ENCODE measurements around the gene FOXD2.

Gene FOXD2

GRCh38 chr1:47437447-47438164 lies at the start of gene FOXD2:
FOXD2 (plus strand) TSS chr1:47438044; CDS start chr1:47438136, 92 bp downstream.
- DNase-seq = peak; percentile 86 to 96 (median 89)

- DNase-seq = peak in 2 of 4 experiments; percentile 3 to 21
Observed at GRCh38 chr1:47388891-47389238, 49.0 kb upstream of the FOXD2 start.

GRCh38 chr1:47389731-47390130 lies 48.1 kb upstream of the FOXD2 start:
- DNase-seq = no peak

- no peak for DNase-seq
Observed at GRCh38 chr1:47390843-47391242, 47.0 kb upstream of the FOXD2 start.

DNA sequence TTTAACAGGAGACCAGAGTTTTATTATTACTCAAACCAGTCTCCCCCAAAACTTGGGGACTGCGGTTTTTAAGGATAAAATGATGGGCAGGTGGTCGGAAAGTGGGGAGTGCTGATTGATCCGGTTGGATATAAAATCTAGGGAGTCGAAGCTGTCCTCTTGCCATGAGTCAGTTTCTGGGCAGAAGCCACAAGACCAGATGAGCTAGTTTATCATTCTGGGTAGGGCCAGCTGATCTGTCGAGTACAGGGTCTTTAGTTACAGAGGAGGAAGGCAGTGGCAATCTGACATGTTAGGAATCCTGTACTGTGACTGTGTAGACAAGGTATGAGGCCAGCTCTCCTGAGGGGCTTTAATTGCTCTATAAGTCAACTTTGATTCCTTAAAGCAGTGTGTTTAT lies 44.7 kb upstream of the FOXD2 start:
- DNase-seq = no peak

DNA sequence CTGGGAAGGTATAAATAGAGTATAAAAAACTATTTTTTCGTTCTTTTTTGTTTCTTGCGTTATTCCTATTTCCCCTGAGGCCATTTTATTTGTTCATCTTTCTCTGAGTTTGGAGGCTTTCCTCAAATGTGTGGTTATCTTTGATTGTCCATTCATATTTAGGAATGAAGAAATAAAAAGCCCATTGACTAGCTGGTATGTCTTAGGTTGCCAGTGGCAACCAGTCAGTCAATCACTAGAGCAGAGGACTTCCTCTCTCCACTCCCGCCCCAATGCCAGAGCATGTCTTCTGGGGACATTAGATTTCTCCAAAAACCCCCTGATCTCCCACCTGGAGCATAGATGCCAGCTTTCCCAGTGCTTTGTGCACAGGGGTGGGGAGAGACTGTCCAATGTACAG lies 42.4 kb upstream of the FOXD2 start:
- no peak for DNase-seq

DNA sequence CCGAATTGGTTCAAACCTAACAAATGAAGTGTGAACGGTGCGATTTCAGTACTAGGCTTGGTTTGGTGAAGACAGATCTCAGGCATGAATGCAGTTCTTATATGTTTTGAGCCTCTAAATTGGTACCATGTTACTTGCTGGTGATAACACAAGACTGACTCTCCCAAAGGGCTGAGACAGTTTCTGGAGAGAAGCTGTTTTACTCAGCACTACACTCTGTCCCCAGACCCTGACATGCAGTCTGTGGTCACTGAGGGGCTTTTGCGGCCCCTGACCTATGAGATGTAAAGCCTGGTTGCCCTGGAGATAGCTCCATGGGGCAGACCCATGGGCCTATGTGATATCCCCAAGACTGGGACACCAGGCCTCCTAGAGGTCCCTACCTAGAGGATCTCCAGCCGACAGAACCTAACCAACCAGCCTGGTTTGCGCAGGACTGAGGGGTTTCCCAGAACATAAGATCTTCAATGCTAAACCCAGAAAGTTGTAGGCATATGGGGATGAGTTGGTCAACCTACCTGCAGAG lies 41.1 kb upstream of the FOXD2 start:
- DNase-seq = no peak

- no peak for DNase-seq
Observed at GRCh38 chr1:47399138-47399845, 38.6 kb upstream of the FOXD2 start.

- DNase-seq = no peak
Observed at GRCh38 chr1:47399846-47400155, 38.0 kb upstream of the FOXD2 start.

DNA sequence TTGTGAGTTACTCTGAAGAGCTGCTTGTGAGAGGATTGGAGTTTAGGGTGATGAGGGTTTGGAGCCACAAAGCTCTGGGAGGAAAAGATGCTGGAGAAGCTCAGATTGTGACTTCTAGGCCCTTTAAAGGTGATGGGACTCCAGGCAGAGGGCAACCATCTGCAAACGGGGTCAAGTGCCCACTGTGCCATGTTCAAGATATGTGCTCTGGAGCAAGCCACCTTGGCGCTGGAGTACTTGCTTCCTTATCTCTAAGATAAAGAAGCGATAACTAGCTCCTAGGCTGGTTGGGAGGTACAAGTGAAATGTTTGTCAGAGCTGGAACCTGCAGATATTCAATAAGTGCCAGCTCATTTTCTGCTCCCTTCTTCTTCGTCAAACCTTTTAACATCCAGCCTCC lies 36.1 kb upstream of the FOXD2 start:
- DNase-seq = no peak

GRCh38 chr1:47402591-47402990 lies 35.3 kb upstream of the FOXD2 start:
- no peak for DNase-seq

GRCh38 chr1:47403321-47403910 lies 34.4 kb upstream of the FOXD2 start:
- no peak for DNase-seq

- no peak for DNase-seq
Observed at GRCh38 chr1:47405697-47406096, 32.1 kb upstream of the FOXD2 start.

DNA sequence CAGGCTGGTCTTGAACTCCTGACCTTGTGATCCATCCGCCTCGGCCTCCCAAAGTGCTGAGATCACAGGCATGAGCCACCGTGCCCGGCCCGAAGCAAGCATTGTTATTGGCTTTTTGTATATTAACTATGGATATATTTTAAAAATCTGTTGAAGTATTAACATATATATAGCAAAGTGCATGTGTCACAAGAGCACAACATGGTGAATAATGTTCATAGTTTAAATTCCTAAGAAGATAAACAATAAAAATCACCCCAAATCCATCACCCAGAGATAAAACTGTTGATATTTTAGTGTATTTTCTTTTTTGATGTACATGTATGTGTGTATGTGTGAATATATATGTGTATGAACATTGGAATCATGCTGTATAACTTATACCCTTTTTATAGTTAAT lies 30.9 kb upstream of the FOXD2 start:
- DNase-seq = no peak

DNA sequence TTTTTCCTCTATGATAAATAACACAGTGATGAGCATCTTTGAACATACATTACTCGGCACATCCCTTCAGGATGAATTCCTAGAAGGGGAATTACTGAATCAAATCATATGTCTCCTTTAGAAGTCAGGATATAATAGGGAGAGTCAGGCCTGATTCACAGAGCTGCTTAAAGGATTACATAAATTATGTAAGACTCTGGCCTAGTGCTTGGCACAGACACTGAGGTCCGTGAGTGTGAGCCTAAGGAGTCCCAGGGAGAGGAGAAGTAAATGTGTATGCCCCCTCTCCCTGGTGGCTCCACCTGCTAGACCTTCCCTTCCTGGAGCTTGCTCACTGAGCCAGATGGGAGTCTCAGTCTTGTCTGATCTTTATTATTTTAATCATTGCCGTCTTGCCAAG lies 30.4 kb upstream of the FOXD2 start:
- no peak for DNase-seq

DNA sequence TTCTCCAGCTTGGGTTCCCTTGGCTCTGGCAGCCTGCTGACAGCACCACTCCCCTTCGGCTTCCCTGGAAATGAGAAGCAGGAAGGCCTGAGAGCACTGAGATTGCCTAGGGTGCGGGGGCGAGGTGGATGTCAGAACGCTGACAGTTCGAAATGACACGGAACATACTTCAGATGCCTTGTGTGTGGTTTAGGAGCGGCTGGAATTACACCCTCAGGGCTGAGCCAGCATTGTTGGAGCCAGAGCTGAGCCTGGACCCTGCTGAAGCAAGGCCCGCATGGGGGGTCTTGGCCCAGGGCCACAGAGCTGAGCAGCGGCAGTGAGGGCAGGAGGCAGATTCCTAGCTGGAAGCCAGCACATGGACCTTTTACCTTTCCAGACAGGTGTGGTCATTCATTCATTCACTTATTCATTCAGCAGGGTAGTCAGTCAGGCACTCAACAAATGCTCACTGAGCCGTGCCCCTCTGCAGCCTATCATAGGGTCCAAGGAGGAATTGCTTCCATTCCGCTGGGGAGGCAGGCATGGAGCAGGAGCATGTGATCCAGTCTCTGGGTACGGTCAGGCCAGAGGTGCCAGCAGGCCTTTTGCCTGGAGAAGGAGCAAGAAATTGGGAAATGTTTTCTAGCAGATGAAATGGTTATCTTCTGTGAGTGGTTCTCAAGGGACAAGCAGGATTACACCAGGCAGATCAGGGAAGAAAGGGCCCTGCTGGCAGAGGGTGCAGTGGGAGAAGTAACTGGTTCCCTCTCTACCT lies 28.4 kb upstream of the FOXD2 start:
- no peak for DNase-seq

DNA sequence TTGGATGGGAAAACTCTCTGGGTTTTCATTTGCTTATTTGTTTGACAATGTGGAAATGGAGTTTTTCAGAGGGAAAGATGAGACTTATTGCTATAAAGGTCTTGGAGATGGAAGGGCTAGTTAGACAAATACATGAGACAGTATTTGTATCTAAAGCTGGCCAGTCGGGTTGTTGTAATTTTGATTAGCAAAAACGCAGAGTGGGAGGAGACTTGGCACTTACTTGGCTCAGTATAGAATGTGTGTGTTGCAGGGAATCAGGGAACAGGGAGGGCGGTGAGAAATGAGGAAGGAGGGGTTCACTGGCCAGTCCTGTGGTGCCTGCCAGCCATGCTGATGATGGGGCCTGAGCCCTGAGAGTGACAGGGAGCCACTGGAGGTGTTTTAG lies 27.8 kb upstream of the FOXD2 start:
- DNase-seq = no peak

DNA sequence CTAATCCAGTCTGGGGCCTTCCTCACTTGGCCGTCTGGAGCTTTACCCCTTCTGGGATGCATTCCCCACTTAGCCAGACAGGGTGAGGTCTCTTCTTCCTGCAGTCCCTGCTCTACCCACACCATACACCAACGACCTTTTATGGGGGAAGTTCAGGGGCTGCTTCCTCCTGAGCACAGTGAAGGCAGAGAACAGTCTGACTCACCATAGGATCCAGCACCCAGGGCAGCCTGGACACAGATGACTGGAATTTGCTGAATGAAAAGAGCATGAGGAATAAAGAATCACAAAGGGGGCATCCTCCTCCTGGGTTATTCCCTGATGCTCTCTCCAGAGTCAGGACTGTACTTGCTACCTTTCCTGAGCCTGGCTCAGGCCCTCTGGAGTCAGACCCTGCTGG lies 26.4 kb upstream of the FOXD2 start:
- no peak for DNase-seq

- no peak for DNase-seq
Observed at GRCh38 chr1:47412437-47412836, 25.4 kb upstream of the FOXD2 start.

DNA sequence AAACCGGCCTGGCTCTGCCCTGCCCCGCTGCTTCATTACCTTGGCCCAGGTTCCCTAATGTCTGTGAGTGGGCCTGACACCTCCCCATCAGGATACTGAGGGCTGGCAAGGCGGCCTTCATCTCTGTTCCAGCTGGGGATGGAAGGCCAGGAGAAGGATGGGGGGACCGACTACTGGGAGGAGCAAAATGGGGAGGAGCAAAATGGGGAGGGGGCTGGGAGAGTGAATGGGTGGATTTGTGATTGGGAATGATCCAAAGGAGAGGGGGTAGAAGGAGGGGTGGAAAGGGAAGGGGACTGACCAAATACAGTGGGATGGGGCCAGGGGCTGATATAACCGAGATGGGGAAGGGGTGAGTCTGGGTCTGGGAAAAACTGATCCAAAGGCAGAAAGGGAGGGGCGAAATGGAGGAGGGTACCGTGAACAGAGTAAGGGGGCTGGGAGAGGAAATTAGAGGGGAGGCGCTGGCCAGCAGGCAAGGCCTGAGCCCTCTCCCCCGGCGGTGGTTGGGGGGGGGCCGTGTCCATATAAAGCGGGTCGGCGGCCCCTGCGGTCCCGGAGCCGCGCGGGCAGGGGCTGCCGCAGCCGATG lies 22.0 kb upstream of the FOXD2 start, which contains the start of gene FOXE3:
Gene FOXE3, plus strand, starts transcription at position 558 of the 591 bp plus-strand sequence. Its CDS starts 31 bp downstream, at position 589.
- no peak for DNase-seq

GRCh38 chr1:47416319-47417169 lies 21.3 kb upstream of the FOXD2 start:
- no peak for DNase-seq

Data from activated CD4-positive, CD25-positive, alpha-beta regulatory T cell (primary cell).